Kidney (tissue), 14 donors: ENCODE measurements around the gene ATP10B. TPM values are rescaled to one million over a fixed set of nuclear protein-coding genes. Genes with fewer than 3 reads are reported as not detected.

Experiments
- DNase-seq, 5 donors: peaks; one replicate each; pipeline ENCODE4 v3.0.0-alpha.2; 2013 to 2020
- FAIRE-seq: peaks from 2 replicates; lab custom pipeline; 2012; peaks lifted over from hg19 to GRCh38; lab: Jason Lieb, UNC
- H3K27ac ChIP-seq, 2 donors: one replicate each; pipeline ENCODE4 v1.7.0; 2013; ENCODE audit warnings: low read depth in 2 of 2, low read length in 2 of 2, inconsistent platforms in 1 of 2
- H3K27me3 ChIP-seq: one replicate; pipeline ENCODE4 v1.7.1; 2013; ENCODE audit warnings: low read length, inconsistent platforms; ENCODE audit not compliant: control insufficient read depth, insufficient read depth
- H3K36me3 ChIP-seq, 3 donors: one replicate each; pipeline versions ENCODE4 v1.7.0 to v1.7.1; 2013; ENCODE audit warnings: low read length in 3 of 3, control low read depth in 1 of 3, inconsistent platforms in 1 of 3; ENCODE audit not compliant: insufficient read depth in 3 of 3, control insufficient read depth in 2 of 3
- H3K4me1 ChIP-seq, 3 donors: one replicate each; pipeline versions ENCODE4 v1.7.0 to v1.7.1; 2013; ENCODE audit warnings: low read length in 3 of 3, inconsistent platforms in 1 of 3, low read depth in 1 of 3; ENCODE audit not compliant: control insufficient read depth in 2 of 3, insufficient read depth in 2 of 3
- H3K4me3 ChIP-seq, 3 donors: one replicate each; pipeline versions ENCODE4 v1.7.0 to v1.8.1; 2013; ENCODE audit warnings: low read length in 3 of 3, control low read depth in 1 of 3, inconsistent platforms in 1 of 3
- H3K9ac ChIP-seq, 3 donors: one replicate each; pipeline versions ENCODE4 v1.7.0 to v1.7.1; 2013; ENCODE audit warnings: low read length in 3 of 3, control low read depth in 1 of 3, inconsistent platforms in 1 of 3
- H3K9me3 ChIP-seq, 3 donors: one replicate each; pipeline versions ENCODE4 v1.7.0 to v1.7.1; 2013; ENCODE audit warnings: low read length in 3 of 3, control low read depth in 1 of 3, inconsistent platforms in 1 of 3; ENCODE audit not compliant: control insufficient read depth in 2 of 3, insufficient read depth in 1 of 3
- intact Hi-C: fragments of 100-400 bp; cut with DNase I; formaldehyde crosslinking; loops from one replicate; pipeline ENCODE4 v1.11.1; 2022
- polyA plus RNA-seq: library from polyadenylated mRNA; stranded (reverse); fragments of 350-450 nt; fragmentation: Illumina TruSeq; extraction: RNeasy Lipid Tissue Mini Kit (QIAGEN cat#74804); gene quantifications from one replicate; pipeline ENCODE4 v1.2.3, GENCODE V29; 2014; ENCODE audit warnings: low read depth, low replicate concordance; ENCODE audit not compliant: insufficient read depth
- total RNA-seq: library from RNA; stranded (reverse); fragmentation: NEBNext Ultra II Directional; extraction: Animal tissue kit (Norgen Biotek cat#: 25700); gene quantifications from one replicate; pipeline ENCODE4 v1.2.1, GENCODE V29; 2021
- TF ChIP-seq, protein P1 (sequence below): IDR thresholded peaks from 3 replicates; pipeline ENCODE4 v1.5.1; 2012; ENCODE audit warnings: mild to moderate bottlenecking, moderate library complexity, borderline replicate concordance; ENCODE audit not compliant: insufficient read depth; ENCODE audit errors: extremely low read depth
- donor health status: control.
- donor health status: control.
- donor health status: control.
- donor health status: control.
- donor health status: control.
- donor health status: DM: yes; HTN: yes; CAD: no.
- donor health status: Normal renal cell carcinoma (clear cell type).

The ATP10B gene
- total and polyA plus RNA-seq, 2 donors from 2014 or later = 1.4 TPM; not detected in 1

GRCh38 chr5:160550075-160550474 lies 301.9 kb downstream of the ATP10B start:
- no peaks in the 10 kb centered on the region for H3K27me3 ChIP-seq
- no peaks in the 10 kb centered on the region for H3K9me3 ChIP-seq
- intact Hi-C loops = no loop called here
- no peaks in the 10 kb centered on the region for H3K4me1 ChIP-seq
- DNase-seq = no peak
- H3K27ac ChIP-seq = no peak overlapping the region
- H3K9ac ChIP-seq = no peak overlapping the region
- H3K36me3 ChIP-seq = no peaks in the 10 kb centered on the region
- TF ChIP-seq, protein P1, sequence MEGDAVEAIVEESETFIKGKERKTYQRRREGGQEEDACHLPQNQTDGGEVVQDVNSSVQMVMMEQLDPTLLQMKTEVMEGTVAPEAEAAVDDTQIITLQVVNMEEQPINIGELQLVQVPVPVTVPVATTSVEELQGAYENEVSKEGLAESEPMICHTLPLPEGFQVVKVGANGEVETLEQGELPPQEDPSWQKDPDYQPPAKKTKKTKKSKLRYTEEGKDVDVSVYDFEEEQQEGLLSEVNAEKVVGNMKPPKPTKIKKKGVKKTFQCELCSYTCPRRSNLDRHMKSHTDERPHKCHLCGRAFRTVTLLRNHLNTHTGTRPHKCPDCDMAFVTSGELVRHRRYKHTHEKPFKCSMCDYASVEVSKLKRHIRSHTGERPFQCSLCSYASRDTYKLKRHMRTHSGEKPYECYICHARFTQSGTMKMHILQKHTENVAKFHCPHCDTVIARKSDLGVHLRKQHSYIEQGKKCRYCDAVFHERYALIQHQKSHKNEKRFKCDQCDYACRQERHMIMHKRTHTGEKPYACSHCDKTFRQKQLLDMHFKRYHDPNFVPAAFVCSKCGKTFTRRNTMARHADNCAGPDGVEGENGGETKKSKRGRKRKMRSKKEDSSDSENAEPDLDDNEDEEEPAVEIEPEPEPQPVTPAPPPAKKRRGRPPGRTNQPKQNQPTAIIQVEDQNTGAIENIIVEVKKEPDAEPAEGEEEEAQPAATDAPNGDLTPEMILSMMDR = no peak
- no peak overlapping the region for H3K4me3 ChIP-seq
- no peak for FAIRE-seq

DNA sequence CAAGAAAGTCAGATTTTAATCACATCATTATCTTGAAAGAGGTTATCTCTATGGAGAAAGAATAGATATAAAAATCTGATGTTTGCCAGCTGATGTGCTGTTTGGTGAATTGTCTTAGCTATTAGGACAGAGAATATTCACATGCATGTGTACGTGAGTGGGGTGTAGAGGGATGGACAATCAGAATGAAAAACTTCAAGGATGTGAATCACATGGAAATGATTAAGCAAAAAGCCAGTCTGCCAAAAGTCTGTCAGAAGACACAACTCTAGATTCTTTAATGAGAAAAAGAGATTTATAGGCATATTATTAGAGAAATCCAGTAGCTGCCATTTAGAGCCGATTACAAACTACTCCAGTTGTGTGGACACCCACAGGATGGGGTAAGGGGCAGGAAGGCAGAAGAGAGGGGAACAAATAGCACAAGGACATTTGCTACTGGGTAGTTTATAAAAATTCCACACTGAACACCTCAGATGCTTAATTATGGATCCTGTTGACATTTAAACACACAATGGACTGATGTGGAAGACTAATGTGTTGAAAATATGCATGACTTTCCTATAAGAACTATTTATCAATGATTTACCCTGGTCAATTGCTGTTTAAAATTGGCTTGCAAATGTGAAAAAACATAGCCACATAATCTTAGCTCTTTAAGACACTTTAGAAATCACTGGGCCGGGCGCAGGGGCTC lies 302.9 kb downstream of the ATP10B start:
- FAIRE-seq (no peak), DNase-seq (no peak)
- intact Hi-C loops = no loop called here
- no peak overlapping the region for H3K27ac ChIP-seq
- no peaks in the 10 kb centered on the region for H3K27me3 ChIP-seq
- no peaks in the 10 kb centered on the region for H3K9me3 ChIP-seq
- H3K4me3 ChIP-seq = no peak overlapping the region
- TF ChIP-seq, protein P1 = no peak
- no peaks in the 10 kb centered on the region for H3K4me1 ChIP-seq
- no peaks in the 10 kb centered on the region for H3K36me3 ChIP-seq
- no peak overlapping the region for H3K9ac ChIP-seq

DNA sequence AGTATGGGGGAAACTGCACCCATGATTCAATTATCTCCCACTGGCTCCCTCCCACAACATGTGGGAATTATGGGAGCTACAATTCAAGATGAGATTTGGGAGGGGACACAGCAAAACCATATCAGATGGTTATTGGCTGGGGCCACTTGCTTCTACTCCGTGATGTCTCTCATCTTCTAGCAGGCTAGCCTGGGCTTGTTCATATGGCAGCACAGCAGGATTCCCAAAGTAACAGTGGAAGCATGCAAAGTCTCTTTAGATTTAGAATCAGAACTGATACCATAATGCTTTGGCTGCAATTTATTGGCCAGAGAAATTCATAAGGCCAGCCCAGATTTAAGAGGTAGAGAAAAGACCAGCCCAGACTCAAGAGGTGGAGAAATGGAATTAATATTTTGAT lies 304.1 kb downstream of the ATP10B start:
- Histone ChIP-seq H3K36me3 (no peaks in the 10 kb centered on the region), H3K4me1 (no peaks in the 10 kb centered on the region), H3K9me3 (no peaks in the 10 kb centered on the region), H3K4me3 (no peak overlapping the region), H3K9ac (no peak overlapping the region), H3K27ac (no peak overlapping the region), H3K27me3 (no peaks in the 10 kb centered on the region)
- intact Hi-C loops = no loop called here
- TF ChIP-seq, protein P1 = no peak
- DNase-seq (no peak), FAIRE-seq (no peak)

- Histone ChIP-seq H3K4me1 (no peaks in the 10 kb centered on the region), H3K36me3 (no peaks in the 10 kb centered on the region), H3K4me3 (no peak overlapping the region), H3K27me3 (no peaks in the 10 kb centered on the region), H3K9ac (no peak overlapping the region), H3K9me3 (no peaks in the 10 kb centered on the region), H3K27ac (no peak overlapping the region)
- intact Hi-C loops = no loop called here
- DNase-seq (no peak), FAIRE-seq (no peak)
- TF ChIP-seq, protein P1 = no peak
Observed at GRCh38 chr5:160547061-160547460, 304.9 kb downstream of the ATP10B start.
